B cell (primary cell): ENCODE measurements around the gene FAM107B. TPM values are rescaled to one million over a fixed set of nuclear protein-coding genes. Genes with fewer than 3 reads are reported as not detected.

ENCODE experiments used
- ATAC-seq: fragments of 200-7000 bp; cut with Tn5 transposase; one replicate; pipeline ENCODE4 v1.10.0; 2021; ENCODE audit warnings: low read depth, mild to moderate bottlenecking, moderate number of reproducible peaks, moderate library complexity
- CTCF ChIA-PET: fragments of 350-600 bp; sonication (Branson Sonifier 250); formaldehyde crosslinking; loops from one replicate; lab custom pipeline; 2021; ENCODE audit warnings: antibody characterized with exemption, inconsistent platforms; lab: Charles Lee
- POLR2A ChIA-PET: fragments of 350-600 bp; sonication (Branson Sonifier 250); formaldehyde crosslinking; loops from one replicate; lab custom pipeline; 2021; ENCODE audit warnings: antibody characterized with exemption; lab: Charles Lee
- DNase-seq: peaks from one replicate; pipeline ENCODE4 v3.0.0; 2013
- H2AFZ ChIP-seq: 2 replicates; pipeline ENCODE4 v1.6.1; 2012; ENCODE audit warnings: mild to moderate bottlenecking, low read depth, low read length; ENCODE audit not compliant: insufficient read depth, poor library complexity, severe bottlenecking
- H3K27ac ChIP-seq, 2 donors: 1 replicate in 1 of 2; 2 replicates in 1 of 2; pipeline ENCODE4 v1.5.1; 2012 to 2013; ENCODE audit warnings: low read length in 2 of 2, mild to moderate bottlenecking in 2 of 2, moderate library complexity in 1 of 2
- H3K27me3 ChIP-seq, 4 experiments: fragments of 200-600 bp in 1 of 4; sonication (generic) in 1 of 4; replicated peaks in 1 of 4; 1 replicate in 2 of 4; 2 replicates in 2 of 4; pipeline versions ENCODE4 v1.6.1 to v1.7.0; 2013 to 2016; ENCODE audit warnings: low read length in 3 of 4, mild to moderate bottlenecking in 2 of 4, mixed read lengths in 1 of 4, moderate library complexity in 1 of 4; ENCODE audit not compliant: insufficient read depth in 4 of 4, control insufficient read depth in 3 of 4; ENCODE audit errors: control extremely low read depth in 1 of 4
- H3K36me3 ChIP-seq, 2 experiments: replicated peaks in 1 of 2; 1 replicate in 1 of 2; 2 replicates in 1 of 2; pipeline versions ENCODE4 v1.6.1 to v1.7.1; 2013; ENCODE audit warnings: low read length in 1 of 2; ENCODE audit not compliant: insufficient read depth in 2 of 2, control insufficient read depth in 1 of 2; ENCODE audit errors: control extremely low read depth in 1 of 2, extremely low read depth in 1 of 2
- H3K4me1 ChIP-seq, 2 donors: fragments of 200-600 bp in 1 of 2; sonication (generic) in 1 of 2; 1 replicate in 1 of 2; 2 replicates in 1 of 2; pipeline versions ENCODE4 v1.5.1 to v1.6.1; 2013 to 2017; ENCODE audit warnings: low read length in 2 of 2; ENCODE audit not compliant: control insufficient read depth in 2 of 2, insufficient read depth in 2 of 2
- H3K4me2 ChIP-seq: replicated peaks from 2 replicates; pipeline ENCODE3; 2012; ENCODE audit warnings: mild to moderate bottlenecking, low read depth, low read length; ENCODE audit not compliant: poor library complexity, severe bottlenecking
- H3K4me3 ChIP-seq, 5 experiments: fragments of 200-600 bp in 1 of 5; sonication (generic) in 1 of 5; 1 replicate in 3 of 5; 2 replicates in 2 of 5; pipeline versions ENCODE4 v1.5.1 to v1.7.0; 2011 to 2016; ENCODE audit warnings: low read length in 4 of 5, mild to moderate bottlenecking in 4 of 5, low read depth in 2 of 5, control low read depth in 1 of 5, moderate library complexity in 1 of 5; ENCODE audit not compliant: insufficient read depth in 1 of 5; ENCODE audit errors: control extremely low read depth in 1 of 5, extremely low read depth in 1 of 5
- H3K79me2 ChIP-seq: fragments of 200-600 bp; sonication (generic); one replicate; pipeline ENCODE4 v1.6.0; 2016; ENCODE audit warnings: low read length; ENCODE audit not compliant: control insufficient read depth, insufficient read depth
- H3K9ac ChIP-seq: fragments of 200-600 bp; sonication (generic); 2 replicates; pipeline ENCODE4 v1.6.1; 2017; ENCODE audit warnings: mild to moderate bottlenecking, low read length, moderate library complexity
- H3K9me3 ChIP-seq, 3 donors: one replicate each; pipeline versions ENCODE4 v1.6.1 to v1.7.1; 2013; ENCODE audit warnings: low read length in 2 of 3; ENCODE audit not compliant: control insufficient read depth in 2 of 3, insufficient read depth in 1 of 3; ENCODE audit errors: control extremely low read depth in 1 of 3
- H4K20me1 ChIP-seq: 2 replicates; pipeline ENCODE4 v1.6.0; 2012; ENCODE audit warnings: mild to moderate bottlenecking, low read length; ENCODE audit not compliant: insufficient read depth, control insufficient read depth, poor library complexity, severe bottlenecking
- H3K27ac Mint-ChIP-seq: one replicate; pipeline ENCODE4 v1.8.0; 2021; ENCODE audit warnings: mixed read lengths
- H3K27me3 Mint-ChIP-seq: one replicate; pipeline ENCODE4 v1.8.0; 2021; ENCODE audit warnings: mixed read lengths
- H3K4me1 Mint-ChIP-seq: one replicate; pipeline ENCODE4 v1.8.0; 2021; ENCODE audit warnings: mixed read lengths
- H3K4me3 Mint-ChIP-seq: one replicate; pipeline ENCODE4 v1.8.0; 2021; ENCODE audit warnings: mixed read lengths
- H3K9me3 Mint-ChIP-seq: one replicate; pipeline ENCODE4 v1.8.0; 2022; ENCODE audit warnings: mixed read lengths; ENCODE audit not compliant: insufficient read depth
- EZH2 ChIP-seq: IDR thresholded peaks from 2 replicates; pipeline ENCODE4 v1.6.1; 2012; ENCODE audit warnings: borderline replicate concordance, low read depth, mild to moderate bottlenecking, moderate library complexity, low read length; ENCODE audit not compliant: insufficient read depth, poor library complexity, severe bottlenecking
- WGBS: methylation state at CpG from one replicate; pipeline ENCODE4 v1.1.5; 2013; ENCODE audit warnings: missing lambda C conversion rate; ENCODE audit not compliant: insufficient coverage; 5-methylcytosine and 5-hydroxymethylcytosine counted together
- intact Hi-C: fragments of 100-400 bp; cut with micrococcal nuclease; formaldehyde crosslinking; loops from one replicate; pipeline ENCODE4 v1.10.0; 2022
- polyA plus RNA-seq: library from polyadenylated mRNA; depleted of rRNA; stranded (reverse); fragments of >200 nt; gene quantifications from 2 replicates; pipeline ENCODE4 v1.2.3, GENCODE V29; 2012
- total RNA-seq, 2 donors: library from RNA; stranded (reverse); fragments of 120-200 nt in 1 of 2; gene quantifications; 1 replicate in 1 of 2; 2 replicates in 1 of 2; pipeline versions ENCODE4 v1.2.3 to v1.2.4, GENCODE V29; 2013 to 2022
- TF ChIP-seq, protein P1 (sequence below): fragments of 200-600 bp; IDR thresholded peaks from one replicate; pipeline ENCODE4 v1.8.0; 2022; ENCODE audit warnings: antibody characterized with exemption, mild to moderate bottlenecking

Gene FAM107B
- total and polyA plus RNA-seq, 2 donors (not counting 1 experiment from before 2014, with no cell fraction given), result 31.9 to 318 TPM

DNA sequence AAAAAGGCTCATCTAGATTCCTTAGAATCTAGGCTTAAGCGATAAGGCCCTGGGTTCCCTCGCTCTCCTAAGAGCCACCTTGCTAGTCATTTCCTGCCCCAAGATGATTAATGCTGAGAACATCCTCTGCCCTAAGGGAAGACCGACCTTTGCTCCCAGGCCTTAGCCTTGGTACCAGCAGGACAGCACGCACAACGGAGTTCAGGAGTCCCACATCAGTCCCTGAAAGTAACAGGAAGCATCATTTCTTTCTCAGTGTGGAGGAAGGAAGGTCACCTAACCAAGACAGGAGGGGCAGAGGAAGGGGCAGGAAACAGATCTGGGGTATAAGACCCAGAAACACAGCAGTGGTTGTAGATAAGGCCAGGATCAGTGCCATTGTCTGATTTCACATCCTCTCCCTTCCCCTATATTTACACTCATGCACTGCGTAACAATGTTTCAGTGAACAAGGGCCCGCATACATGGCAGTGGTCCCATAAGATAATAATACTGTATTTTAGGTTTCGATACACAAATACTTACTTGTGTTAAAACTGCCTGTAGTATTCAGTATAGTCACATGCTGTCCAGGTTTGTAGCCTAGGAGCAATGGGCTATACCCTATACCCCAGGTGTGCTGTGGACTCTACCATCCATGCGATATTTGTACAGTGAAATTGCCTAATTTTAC, 8.1 kb upstream of the FAM107B start:
- Mint-ChIP-seq H3K9me3 (peaks cover 3% of the 10 kb centered on the region), H3K4me1 (peaks cover 12% of the 10 kb centered on the region), H3K27ac (peak overlapping the region; percentile 56), H3K27me3 (peaks cover 4% of the 10 kb centered on the region), H3K4me3 (no peak overlapping the region)
- no peak for DNase-seq
- no peaks in the 10 kb centered on the region for H3K79me2 ChIP-seq
- H3K9me3 ChIP-seq, result peaks cover 0 to 6% (median 6%) of the 10 kb centered on the region in 3 donors
- ATAC-seq, result no peak
- peak overlapping the region; percentile 25 for H2AFZ ChIP-seq
- no peak overlapping the region for H3K9ac ChIP-seq
- CTCF ChIA-PET, result no interaction called here
- H3K27ac ChIP-seq, result no peak overlapping the region
- POLR2A ChIA-PET, result interaction anchor here (0.6 kb wide), 1 partner anchor 340 kb away, joined by 9 read pairs; no protein-coding TSS in a partner anchor
- 43% methylated on average over 5 of the region's 9 CpGs for WGBS
- H3K4me2 ChIP-seq, result peak overlapping the region; percentile 23
- no peaks in the 10 kb centered on the region for H3K27me3 ChIP-seq
- no peaks in the 10 kb centered on the region for H3K36me3 ChIP-seq
- no peaks in the 10 kb centered on the region for H4K20me1 ChIP-seq
- intact Hi-C loops, result no loop called here
- TF ChIP-seq, protein P1, sequence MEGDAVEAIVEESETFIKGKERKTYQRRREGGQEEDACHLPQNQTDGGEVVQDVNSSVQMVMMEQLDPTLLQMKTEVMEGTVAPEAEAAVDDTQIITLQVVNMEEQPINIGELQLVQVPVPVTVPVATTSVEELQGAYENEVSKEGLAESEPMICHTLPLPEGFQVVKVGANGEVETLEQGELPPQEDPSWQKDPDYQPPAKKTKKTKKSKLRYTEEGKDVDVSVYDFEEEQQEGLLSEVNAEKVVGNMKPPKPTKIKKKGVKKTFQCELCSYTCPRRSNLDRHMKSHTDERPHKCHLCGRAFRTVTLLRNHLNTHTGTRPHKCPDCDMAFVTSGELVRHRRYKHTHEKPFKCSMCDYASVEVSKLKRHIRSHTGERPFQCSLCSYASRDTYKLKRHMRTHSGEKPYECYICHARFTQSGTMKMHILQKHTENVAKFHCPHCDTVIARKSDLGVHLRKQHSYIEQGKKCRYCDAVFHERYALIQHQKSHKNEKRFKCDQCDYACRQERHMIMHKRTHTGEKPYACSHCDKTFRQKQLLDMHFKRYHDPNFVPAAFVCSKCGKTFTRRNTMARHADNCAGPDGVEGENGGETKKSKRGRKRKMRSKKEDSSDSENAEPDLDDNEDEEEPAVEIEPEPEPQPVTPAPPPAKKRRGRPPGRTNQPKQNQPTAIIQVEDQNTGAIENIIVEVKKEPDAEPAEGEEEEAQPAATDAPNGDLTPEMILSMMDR, result no peak
- no peak for TF ChIP-seq EZH2
- H3K4me3 ChIP-seq, result no peak overlapping the region
- peaks cover 5% of the 10 kb centered on the region in 2 donors for H3K4me1 ChIP-seq

DNA sequence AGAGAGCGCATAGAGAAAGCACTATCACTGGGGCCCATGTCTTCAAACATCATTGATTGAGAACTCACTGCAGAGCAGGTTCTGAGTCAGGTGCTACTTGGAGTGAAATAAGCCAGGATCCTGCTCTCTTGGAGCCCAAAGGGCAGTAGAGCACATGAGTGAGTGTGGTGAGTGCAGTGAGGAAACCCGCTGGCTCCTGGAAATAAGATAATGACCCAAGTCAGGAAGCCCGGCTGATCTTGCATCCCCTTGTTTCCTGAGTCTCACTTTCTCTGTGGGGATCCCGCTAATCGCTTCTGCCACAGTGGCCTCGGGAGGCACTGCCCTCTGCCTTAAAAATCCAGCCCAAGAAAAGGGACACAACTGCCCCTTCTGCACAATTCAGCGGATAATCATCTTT, 7.1 kb upstream of the FAM107B start:
- POLR2A ChIA-PET, result no interaction called here
- H3K4me1 Mint-ChIP-seq, result peaks cover 12% of the 10 kb centered on the region

More for the DNA sequence above, 7.1 kb upstream of the FAM107B start:
- DNase-seq (no peak), ATAC-seq (no peak)
- H2AFZ ChIP-seq, result no peak overlapping the region
- H3K36me3 ChIP-seq, result no peaks in the 10 kb centered on the region
- H3K9me3 ChIP-seq, result peaks cover 0 to 6% (median 6%) of the 10 kb centered on the region in 3 donors
- peaks cover 5% of the 10 kb centered on the region in 2 donors for H3K4me1 ChIP-seq
- no peaks in the 10 kb centered on the region for H3K27me3 ChIP-seq
- H3K79me2 ChIP-seq, result no peaks in the 10 kb centered on the region
- H3K4me2 ChIP-seq, result no peak overlapping the region
- TF ChIP-seq, protein P1, result no peak
- no peak for TF ChIP-seq EZH2
- 51% methylated on average over 7 of the region's 7 CpGs for WGBS
- no peak overlapping the region for H3K4me3 ChIP-seq
- intact Hi-C loops, result no loop called here
- Mint-ChIP-seq H3K27ac (no peak overlapping the region), H3K27me3 (peaks cover 4% of the 10 kb centered on the region), H3K9me3 (peaks cover 3% of the 10 kb centered on the region), H3K4me3 (no peak overlapping the region)
- CTCF ChIA-PET, result no interaction called here
- no peak overlapping the region for H3K9ac ChIP-seq
- H3K27ac ChIP-seq, result no peak overlapping the region
- no peaks in the 10 kb centered on the region for H4K20me1 ChIP-seq
